Type B pancreatic cell (in vitro differentiated cells): ENCODE results near the gene IL25. TPM values are rescaled to one million over a fixed set of nuclear protein-coding genes. Genes with fewer than 3 reads are reported as not detected.

ENCODE experiments used
- DNase-seq: peaks from one replicate; pipeline ENCODE4 v3.0.0; 2021; ENCODE audit warnings: mixed read lengths; ENCODE audit not compliant: unreplicated experiment; ENCODE audit errors: extremely low spot score
- H3K27ac Mint-ChIP-seq: 2 replicates; pipeline ENCODE4 v1.8.0; 2021; ENCODE audit warnings: mild to moderate bottlenecking, mixed read lengths
- H3K27me3 Mint-ChIP-seq: 2 replicates; pipeline ENCODE4 v1.8.0; 2021; ENCODE audit warnings: mixed read lengths
- H3K36me3 Mint-ChIP-seq: 2 replicates; pipeline ENCODE4 v1.8.0; 2021; ENCODE audit warnings: mixed read lengths
- H3K4me1 Mint-ChIP-seq: one replicate; pipeline ENCODE4 v1.8.0; 2021; ENCODE audit warnings: mixed read lengths; ENCODE audit not compliant: unreplicated experiment
- H3K4me3 Mint-ChIP-seq: 2 replicates; pipeline ENCODE4 v1.8.0; 2021; ENCODE audit warnings: mild to moderate bottlenecking, mixed read lengths
- H3K9me3 Mint-ChIP-seq: 2 replicates; pipeline ENCODE4 v1.8.0; 2021; ENCODE audit warnings: mixed read lengths
- total RNA-seq: library from RNA; stranded (reverse); gene quantifications from 2 replicates; pipeline ENCODE4 v1.2.1, GENCODE V29; 2021; ENCODE audit warnings: low replicate concordance
- TF ChIP-seq, protein P1 (sequence below): fragments of 200-600 bp; sonication (generic); conservative IDR thresholded peaks from 2 replicates; pipeline ENCODE4 v1.5.0; 2021; ENCODE audit warnings: antibody characterized with exemption, mild to moderate bottlenecking

IL25 gene
- total RNA-seq, 1 donor from 2014 or later, result not detected

DNA sequence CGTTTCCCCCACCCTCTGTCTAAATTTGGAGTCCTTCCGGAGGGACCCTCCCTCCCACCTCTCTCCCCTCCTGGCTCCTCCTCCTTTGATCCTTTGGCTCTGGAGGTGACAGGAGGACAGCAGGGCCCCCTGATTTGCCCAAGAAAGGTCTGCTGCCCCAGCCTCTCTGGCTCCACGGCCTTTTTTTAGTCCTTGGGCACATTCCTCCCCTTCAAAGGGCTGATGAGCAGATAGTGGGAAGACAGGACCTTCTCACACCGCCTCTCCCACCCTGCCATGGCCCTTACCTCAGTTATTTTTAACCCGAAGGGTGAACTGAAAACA, 35.7 kb downstream of the IL25 start:
- DNase-seq, result no peak
- Mint-ChIP-seq H3K4me1 (no peaks in the 10 kb centered on the region), H3K27me3 (peaks cover 39% of the 10 kb centered on the region), H3K36me3 (no peaks in the 10 kb centered on the region), H3K27ac (no peak overlapping the region), H3K9me3 (no peaks in the 10 kb centered on the region), H3K4me3 (no peak overlapping the region)
- TF ChIP-seq, protein P1, sequence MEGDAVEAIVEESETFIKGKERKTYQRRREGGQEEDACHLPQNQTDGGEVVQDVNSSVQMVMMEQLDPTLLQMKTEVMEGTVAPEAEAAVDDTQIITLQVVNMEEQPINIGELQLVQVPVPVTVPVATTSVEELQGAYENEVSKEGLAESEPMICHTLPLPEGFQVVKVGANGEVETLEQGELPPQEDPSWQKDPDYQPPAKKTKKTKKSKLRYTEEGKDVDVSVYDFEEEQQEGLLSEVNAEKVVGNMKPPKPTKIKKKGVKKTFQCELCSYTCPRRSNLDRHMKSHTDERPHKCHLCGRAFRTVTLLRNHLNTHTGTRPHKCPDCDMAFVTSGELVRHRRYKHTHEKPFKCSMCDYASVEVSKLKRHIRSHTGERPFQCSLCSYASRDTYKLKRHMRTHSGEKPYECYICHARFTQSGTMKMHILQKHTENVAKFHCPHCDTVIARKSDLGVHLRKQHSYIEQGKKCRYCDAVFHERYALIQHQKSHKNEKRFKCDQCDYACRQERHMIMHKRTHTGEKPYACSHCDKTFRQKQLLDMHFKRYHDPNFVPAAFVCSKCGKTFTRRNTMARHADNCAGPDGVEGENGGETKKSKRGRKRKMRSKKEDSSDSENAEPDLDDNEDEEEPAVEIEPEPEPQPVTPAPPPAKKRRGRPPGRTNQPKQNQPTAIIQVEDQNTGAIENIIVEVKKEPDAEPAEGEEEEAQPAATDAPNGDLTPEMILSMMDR, result no peak

DNA sequence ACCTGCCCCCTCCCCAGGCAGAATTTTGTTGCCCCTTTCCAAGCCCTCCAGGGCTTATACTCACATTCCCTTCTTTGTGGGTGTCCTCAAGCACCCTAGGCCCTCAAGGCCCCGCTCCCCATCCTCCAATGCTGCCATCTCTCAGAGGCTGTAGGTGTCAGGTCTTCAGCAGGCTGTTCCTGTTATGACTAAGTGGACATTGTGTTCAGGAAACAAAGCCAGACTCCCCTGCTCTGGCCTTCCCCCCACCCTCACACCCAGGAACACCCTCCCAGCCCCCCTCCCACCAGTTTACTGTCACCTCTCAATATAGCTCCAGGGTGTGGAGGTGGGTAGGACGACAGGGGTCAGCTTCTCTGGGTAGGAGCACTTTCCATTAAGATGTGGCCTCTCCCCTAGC, 36.9 kb downstream of the IL25 start:
- Mint-ChIP-seq H3K27ac (no peak overlapping the region), H3K27me3 (peaks cover 32% of the 10 kb centered on the region), H3K36me3 (no peaks in the 10 kb centered on the region), H3K4me1 (no peaks in the 10 kb centered on the region), H3K9me3 (no peaks in the 10 kb centered on the region), H3K4me3 (no peak overlapping the region)
- TF ChIP-seq, protein P1, result no peak
- no peak for DNase-seq

DNA sequence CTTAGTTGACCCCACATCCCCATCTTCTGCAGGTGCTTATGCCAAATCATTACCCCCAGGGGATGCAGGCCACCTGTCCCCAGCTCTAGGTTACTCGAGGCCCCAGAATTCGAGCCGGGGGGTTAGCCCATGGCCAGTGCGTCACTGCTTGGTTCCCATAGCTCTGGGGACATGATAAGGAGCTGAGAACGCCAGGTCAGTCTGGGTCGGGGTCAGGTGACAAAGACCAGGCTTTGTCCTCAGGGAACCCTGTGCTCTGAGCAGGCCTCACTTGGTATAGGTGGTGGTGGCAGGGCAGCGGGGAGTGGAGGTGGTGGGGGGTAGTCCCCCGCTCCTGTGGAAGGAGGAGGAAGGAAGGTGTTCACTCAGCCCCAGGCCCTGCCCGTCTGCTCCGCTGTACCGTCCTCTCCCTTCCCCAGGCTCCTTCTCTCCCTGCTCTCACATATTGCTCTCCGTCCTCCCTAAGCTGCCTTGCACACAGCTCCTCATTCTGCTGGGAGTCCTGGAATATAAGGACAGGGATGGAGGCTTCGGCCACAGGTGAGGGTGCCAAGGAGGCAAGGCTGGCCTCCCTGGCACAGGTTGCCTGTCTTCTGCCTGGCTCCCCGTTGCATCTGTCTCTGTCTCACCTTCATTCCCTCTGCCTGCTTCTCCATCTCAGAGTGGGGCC, 37.5 kb downstream of the IL25 start:
- TF ChIP-seq, protein P1, result no peak
- H3K36me3 Mint-ChIP-seq, result no peaks in the 10 kb centered on the region
- no peaks in the 10 kb centered on the region for H3K9me3 Mint-ChIP-seq
- no peak for DNase-seq
- peaks cover 28% of the 10 kb centered on the region for H3K27me3 Mint-ChIP-seq
- H3K4me1 Mint-ChIP-seq, result no peaks in the 10 kb centered on the region
- H3K27ac Mint-ChIP-seq, result no peak overlapping the region
- no peak overlapping the region for H3K4me3 Mint-ChIP-seq

DNA sequence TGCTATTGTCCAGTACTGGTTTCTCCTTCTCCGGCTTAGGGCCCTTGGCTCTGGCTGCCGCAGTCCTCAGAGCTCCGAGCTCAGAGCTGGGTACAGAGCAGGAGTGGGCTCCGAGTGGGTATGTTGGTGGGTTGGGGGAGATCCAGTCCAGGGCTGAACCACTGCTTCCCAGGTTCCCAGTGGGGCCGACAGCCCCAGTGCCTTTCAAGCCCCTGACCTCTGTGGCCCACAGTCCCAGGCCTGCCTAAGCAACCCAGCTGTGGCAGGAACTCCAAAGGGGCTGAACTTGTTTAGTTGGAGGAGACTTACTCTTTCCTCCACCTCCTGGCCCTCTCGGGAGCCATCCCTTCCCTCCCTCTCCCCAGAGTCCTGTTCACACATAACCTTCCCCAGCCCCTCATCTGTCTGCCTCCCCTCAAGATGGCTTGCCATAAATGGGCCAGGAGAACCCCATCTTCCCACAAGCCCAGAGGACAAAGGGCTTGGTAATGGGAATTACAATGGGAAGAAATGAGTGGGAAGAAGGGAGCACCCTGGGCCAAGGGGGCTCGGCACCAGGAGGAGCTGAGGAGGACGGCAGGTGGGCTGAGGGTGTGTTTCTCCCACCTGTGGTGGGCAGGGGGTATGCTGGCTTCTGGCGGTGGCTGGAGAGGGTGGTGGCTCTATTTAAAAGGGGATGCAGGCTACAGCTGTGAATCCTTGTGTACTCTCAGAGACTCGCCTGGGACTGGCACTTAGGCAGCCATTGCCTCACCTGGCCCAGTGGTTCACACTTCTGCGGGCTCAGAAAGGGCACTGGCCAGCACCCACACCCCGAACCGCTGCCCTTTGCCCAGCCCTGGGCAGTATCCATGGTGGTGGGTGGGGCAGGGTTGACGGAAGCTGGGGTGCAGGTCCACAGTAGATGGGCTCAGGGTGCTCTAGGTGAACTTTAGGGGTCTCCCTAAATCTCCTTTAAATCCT, 39.2 kb downstream of the IL25 start:
- Mint-ChIP-seq H3K4me3 (no peak overlapping the region), H3K9me3 (no peaks in the 10 kb centered on the region), H3K27me3 (peaks cover 20% of the 10 kb centered on the region), H3K36me3 (no peaks in the 10 kb centered on the region), H3K4me1 (peaks cover 5% of the 10 kb centered on the region), H3K27ac (no peak overlapping the region)
- TF ChIP-seq, protein P1, result no peak
- DNase-seq, result no peak

DNA sequence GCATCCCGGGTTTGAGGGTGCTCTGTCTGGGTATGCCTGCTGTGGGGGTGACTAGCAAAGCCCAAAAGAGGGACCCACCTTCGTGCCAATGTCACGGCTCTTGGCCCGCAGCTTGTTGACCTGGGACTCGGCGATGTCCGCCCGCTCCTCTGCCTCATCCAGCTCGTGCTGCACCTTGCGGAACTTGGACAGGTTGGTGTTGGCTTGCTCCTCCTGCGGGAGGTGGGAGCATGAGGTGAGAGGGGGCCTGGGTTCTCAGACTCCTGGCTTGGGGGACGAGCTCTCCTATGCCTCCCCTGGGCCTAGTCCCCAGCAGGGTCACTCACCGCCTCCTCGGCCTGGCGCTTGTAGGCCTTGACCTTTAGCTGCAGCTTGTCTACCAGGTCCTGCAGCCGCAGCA, 41.1 kb downstream of the IL25 start:
- TF ChIP-seq, protein P1, result no peak
- H3K27ac Mint-ChIP-seq, result no peak overlapping the region
- H3K36me3 Mint-ChIP-seq, result no peaks in the 10 kb centered on the region
- peaks cover 5% of the 10 kb centered on the region for H3K4me1 Mint-ChIP-seq
- H3K9me3 Mint-ChIP-seq, result no peaks in the 10 kb centered on the region
- H3K4me3 Mint-ChIP-seq, result no peak overlapping the region
- no peak for DNase-seq
- peaks cover 11% of the 10 kb centered on the region for H3K27me3 Mint-ChIP-seq
